A549 (cell line): ENCODE data around the gene UBE2K.
"Not testable (repeated sequence)": the region's sequence is repeated elsewhere in the genome, so short reads cannot be mapped to it uniquely, and the experiment has no call there.

Source experiments
- BHLHE40 ChIP-seq: IDR thresholded peaks from 2 replicates; pipeline ENCODE4 v1.6.1; 2012; ENCODE audit warnings: low read depth, low read length, inconsistent platforms
- CHD2 ChIP-seq: fragments of 150-350 bp; IDR thresholded peaks from 2 replicates; pipeline ENCODE4 v1.6.1; 2014; ENCODE audit warnings: low read length; ENCODE audit not compliant: partially characterized antibody
- EP300 ChIP-seq, 2 experiments: fragments of >200 bp; sonication (Bioruptor Twin); formaldehyde crosslinking; IDR thresholded peaks; 2 replicates in 1 of 2; 3 replicates in 1 of 2; pipeline ENCODE4 v1.6.1; 2016 to 2017
- JUN ChIP-seq, 2 experiments: fragments of >200 bp; sonication (Bioruptor Twin); formaldehyde crosslinking; IDR thresholded peaks; 2 replicates in 1 of 2; 3 replicates in 1 of 2; pipeline ENCODE4 v1.6.1; 2016 to 2017
- RFX5 ChIP-seq: fragments of 450-650 bp; IDR thresholded peaks from 2 replicates; pipeline ENCODE4 v1.7.1; 2014; ENCODE audit warnings: antibody characterized with exemption, mild to moderate bottlenecking, moderate library complexity
- ZC3H11A ChIP-seq: fragments of 450-650 bp; IDR thresholded peaks from 2 replicates; pipeline ENCODE4 v1.6.1; 2014; ENCODE audit warnings: antibody characterized with exemption, mild to moderate bottlenecking
- ZSCAN20 ChIP-seq: fragments of 250-450 bp; sonication (Bioruptor Pico); IDR thresholded peaks from 2 replicates; pipeline ENCODE4 v1.8.0; 2022; ENCODE audit warnings: mild to moderate bottlenecking, moderate library complexity
- TF ChIP-seq, protein P1 (sequence below): IDR thresholded peaks from 2 replicates; pipeline ENCODE4 v1.6.1; 2012
- TF ChIP-seq, protein P2 (sequence below): fragments of >200 bp; sonication (Bioruptor Twin); formaldehyde crosslinking; IDR thresholded peaks from 3 replicates; pipeline ENCODE4 v1.5.1; 2016

DNA sequence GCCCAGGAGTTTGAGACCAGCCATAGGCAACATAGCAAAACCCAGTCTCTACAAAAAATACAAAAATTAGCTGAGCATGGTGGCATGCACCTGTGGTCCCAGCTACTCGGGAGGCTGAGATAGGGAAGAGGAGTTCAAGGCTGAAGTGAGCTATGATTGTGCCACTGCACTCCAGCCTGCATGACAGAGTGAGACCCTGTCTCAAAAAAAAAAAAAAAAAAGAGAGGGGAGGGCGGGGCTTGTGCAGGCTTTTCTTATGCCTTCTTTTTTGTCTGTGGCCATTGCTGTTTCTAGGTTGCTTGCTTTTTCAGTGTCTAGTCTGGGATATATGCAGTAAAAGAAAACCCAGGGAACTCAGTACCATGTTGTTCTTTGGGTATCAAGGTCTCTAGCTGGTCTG lies 16.9 kb upstream of the UBE2K start:
- TF ChIP-seq, protein P1, sequence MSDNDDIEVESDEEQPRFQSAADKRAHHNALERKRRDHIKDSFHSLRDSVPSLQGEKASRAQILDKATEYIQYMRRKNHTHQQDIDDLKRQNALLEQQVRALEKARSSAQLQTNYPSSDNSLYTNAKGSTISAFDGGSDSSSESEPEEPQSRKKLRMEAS, result not testable (repeated sequence)
- not testable (repeated sequence) for TF ChIP-seq ZSCAN20 (CRISPR knock-in tag); CHD2; JUN (IDR thresholded peaks at IDR 0.05); BHLHE40; EP300 (IDR thresholded peaks at IDR 0.05); ZC3H11A; RFX5
- TF ChIP-seq, protein P2, sequence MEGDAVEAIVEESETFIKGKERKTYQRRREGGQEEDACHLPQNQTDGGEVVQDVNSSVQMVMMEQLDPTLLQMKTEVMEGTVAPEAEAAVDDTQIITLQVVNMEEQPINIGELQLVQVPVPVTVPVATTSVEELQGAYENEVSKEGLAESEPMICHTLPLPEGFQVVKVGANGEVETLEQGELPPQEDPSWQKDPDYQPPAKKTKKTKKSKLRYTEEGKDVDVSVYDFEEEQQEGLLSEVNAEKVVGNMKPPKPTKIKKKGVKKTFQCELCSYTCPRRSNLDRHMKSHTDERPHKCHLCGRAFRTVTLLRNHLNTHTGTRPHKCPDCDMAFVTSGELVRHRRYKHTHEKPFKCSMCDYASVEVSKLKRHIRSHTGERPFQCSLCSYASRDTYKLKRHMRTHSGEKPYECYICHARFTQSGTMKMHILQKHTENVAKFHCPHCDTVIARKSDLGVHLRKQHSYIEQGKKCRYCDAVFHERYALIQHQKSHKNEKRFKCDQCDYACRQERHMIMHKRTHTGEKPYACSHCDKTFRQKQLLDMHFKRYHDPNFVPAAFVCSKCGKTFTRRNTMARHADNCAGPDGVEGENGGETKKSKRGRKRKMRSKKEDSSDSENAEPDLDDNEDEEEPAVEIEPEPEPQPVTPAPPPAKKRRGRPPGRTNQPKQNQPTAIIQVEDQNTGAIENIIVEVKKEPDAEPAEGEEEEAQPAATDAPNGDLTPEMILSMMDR, result not testable (repeated sequence)
